Mucosa of descending colon (tissue), 3 donors: ENCODE data around the gene FUT4. TPM values are rescaled to one million over a fixed set of nuclear protein-coding genes. Genes with fewer than 3 reads are reported as not detected.

Experiments
- ATAC-seq: fragments of 200-7000 bp; cut with Tn5 transposase; one replicate; pipeline ENCODE4 v1.9.1; 2020; ENCODE audit warnings: mild to moderate bottlenecking, moderate library complexity
- DNase-seq, 3 donors: peaks; one replicate each; pipeline ENCODE4 v3.0.0-alpha.2; 2020
- H3K36me3 ChIP-seq: fragments of 200-600 bp; one replicate; pipeline ENCODE4 v1.8.0; 2021; ENCODE audit warnings: low read depth, mild to moderate bottlenecking
- H3K4me1 ChIP-seq: fragments of 200-600 bp; one replicate; pipeline ENCODE4 v1.8.0; 2021; ENCODE audit warnings: low read depth, mild to moderate bottlenecking
- H3K4me3 ChIP-seq: fragments of 200-600 bp; one replicate; pipeline ENCODE4 v1.8.0; 2021; ENCODE audit warnings: mild to moderate bottlenecking
- H3K9me3 ChIP-seq: fragments of 200-600 bp; one replicate; pipeline ENCODE4 v1.8.0; 2021; ENCODE audit warnings: mild to moderate bottlenecking
- intact Hi-C, 2 donors: fragments of 100-400 bp; cut with DNase I in 1 of 2; cut with micrococcal nuclease in 1 of 2; formaldehyde crosslinking; loops; one replicate each; pipeline versions ENCODE4 v1.11.0 to v1.11.1; 2022; cut with DNase I, micrococcal nuclease
- long read RNA-seq, 2 donors: library from polyadenylated mRNA; unstranded; transcript quantifications; one replicate each; pipeline ENCODE4 v2.0.0, GENCODE V29; 2019 to 2021
- total RNA-seq, 3 donors: library from RNA; stranded (reverse); fragmentation: NEBNext Ultra II Directional in 2 of 3; extraction: Animal tissue kit (Norgen Biotek cat#: 25700) in 2 of 3; gene quantifications; one replicate each; pipeline versions ENCODE4 v1.2.1 to v1.2.4, GENCODE V29; 2021 to 2023
- TF ChIP-seq, protein P1 (sequence below): fragments of 200-600 bp; IDR thresholded peaks from one replicate; pipeline ENCODE4 v1.8.0; 2022; ENCODE audit warnings: antibody characterized with exemption, mild to moderate bottlenecking
- donor health status: DM: no; HTN: no; CAD: no; lungs with moderate emphysema.
- donor health status: DM: no; HTN: no; CAD: no.
- donor health status: DM: no; HTN: yes; CAD: no.

Gene FUT4, protein sequence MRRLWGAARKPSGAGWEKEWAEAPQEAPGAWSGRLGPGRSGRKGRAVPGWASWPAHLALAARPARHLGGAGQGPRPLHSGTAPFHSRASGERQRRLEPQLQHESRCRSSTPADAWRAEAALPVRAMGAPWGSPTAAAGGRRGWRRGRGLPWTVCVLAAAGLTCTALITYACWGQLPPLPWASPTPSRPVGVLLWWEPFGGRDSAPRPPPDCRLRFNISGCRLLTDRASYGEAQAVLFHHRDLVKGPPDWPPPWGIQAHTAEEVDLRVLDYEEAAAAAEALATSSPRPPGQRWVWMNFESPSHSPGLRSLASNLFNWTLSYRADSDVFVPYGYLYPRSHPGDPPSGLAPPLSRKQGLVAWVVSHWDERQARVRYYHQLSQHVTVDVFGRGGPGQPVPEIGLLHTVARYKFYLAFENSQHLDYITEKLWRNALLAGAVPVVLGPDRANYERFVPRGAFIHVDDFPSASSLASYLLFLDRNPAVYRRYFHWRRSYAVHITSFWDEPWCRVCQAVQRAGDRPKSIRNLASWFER
- total RNA-seq, result 10 to 100 TPM; 13.9 to 23.5 (median 21.9) TPM
- long read RNA-seq, donor 1, full-length matches to known transcripts, result 10 of 10 reads
- long read RNA-seq, donor 1, partial matches to known transcripts, result 0 of 10 reads
- long read RNA-seq, donor 1, other reads (novel, unspliced or antisense), result 0 of 10 reads
- long read RNA-seq, donor 2, result 0 reads

DNA sequence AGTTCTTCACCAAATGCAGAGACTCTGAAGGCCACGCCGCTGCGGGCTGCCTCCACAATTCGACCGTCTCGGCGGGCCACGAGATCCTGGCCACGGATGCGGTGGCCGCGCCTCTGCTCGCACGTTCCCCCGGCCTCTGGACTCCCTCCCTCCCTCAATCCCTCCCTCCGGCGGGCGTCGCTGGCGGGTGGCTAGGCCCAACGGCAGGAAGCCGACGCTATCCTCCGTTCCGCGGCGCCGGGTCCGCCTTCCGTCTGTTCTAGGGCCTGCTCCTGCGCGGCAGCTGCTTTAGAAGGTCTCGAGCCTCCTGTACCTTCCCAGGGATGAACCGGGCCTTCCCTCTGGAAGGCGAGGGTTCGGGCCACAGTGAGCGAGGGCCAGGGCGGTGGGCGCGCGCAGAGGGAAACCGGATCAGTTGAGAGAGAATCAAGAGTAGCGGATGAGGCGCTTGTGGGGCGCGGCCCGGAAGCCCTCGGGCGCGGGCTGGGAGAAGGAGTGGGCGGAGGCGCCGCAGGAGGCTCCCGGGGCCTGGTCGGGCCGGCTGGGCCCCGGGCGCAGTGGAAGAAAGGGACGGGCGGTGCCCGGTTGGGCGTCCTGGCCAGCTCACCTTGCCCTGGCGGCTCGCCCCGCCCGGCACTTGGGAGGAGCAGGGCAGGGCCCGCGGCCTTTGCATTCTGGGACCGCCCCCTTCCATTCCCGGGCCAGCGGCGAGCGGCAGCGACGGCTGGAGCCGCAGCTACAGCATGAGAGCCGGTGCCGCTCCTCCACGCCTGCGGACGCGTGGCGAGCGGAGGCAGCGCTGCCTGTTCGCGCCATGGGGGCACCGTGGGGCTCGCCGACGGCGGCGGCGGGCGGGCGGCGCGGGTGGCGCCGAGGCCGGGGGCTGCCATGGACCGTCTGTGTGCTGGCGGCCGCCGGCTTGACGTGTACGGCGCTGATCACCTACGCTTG is at the start of gene FUT4:
FUT4 (plus strand) TSS at position 227 of the 951 bp plus-strand sequence; CDS start at position 440, 213 bp downstream.
- Histone ChIP-seq H3K4me3 (peak within 1 kb of the TSS; percentile 69), H3K4me1 (peaks cover 42% of the 10 kb centered on the region), H3K9me3 (no peaks in the 10 kb centered on the region), H3K36me3 (no peaks in the 10 kb centered on the region)
- peak; percentile 88 for ATAC-seq
- intact Hi-C loops, result no loop called here
- TF ChIP-seq, protein P1, sequence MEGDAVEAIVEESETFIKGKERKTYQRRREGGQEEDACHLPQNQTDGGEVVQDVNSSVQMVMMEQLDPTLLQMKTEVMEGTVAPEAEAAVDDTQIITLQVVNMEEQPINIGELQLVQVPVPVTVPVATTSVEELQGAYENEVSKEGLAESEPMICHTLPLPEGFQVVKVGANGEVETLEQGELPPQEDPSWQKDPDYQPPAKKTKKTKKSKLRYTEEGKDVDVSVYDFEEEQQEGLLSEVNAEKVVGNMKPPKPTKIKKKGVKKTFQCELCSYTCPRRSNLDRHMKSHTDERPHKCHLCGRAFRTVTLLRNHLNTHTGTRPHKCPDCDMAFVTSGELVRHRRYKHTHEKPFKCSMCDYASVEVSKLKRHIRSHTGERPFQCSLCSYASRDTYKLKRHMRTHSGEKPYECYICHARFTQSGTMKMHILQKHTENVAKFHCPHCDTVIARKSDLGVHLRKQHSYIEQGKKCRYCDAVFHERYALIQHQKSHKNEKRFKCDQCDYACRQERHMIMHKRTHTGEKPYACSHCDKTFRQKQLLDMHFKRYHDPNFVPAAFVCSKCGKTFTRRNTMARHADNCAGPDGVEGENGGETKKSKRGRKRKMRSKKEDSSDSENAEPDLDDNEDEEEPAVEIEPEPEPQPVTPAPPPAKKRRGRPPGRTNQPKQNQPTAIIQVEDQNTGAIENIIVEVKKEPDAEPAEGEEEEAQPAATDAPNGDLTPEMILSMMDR, result no peak
- DNase-seq, result peak; percentile 93 to 96 (median 95)

DNA sequence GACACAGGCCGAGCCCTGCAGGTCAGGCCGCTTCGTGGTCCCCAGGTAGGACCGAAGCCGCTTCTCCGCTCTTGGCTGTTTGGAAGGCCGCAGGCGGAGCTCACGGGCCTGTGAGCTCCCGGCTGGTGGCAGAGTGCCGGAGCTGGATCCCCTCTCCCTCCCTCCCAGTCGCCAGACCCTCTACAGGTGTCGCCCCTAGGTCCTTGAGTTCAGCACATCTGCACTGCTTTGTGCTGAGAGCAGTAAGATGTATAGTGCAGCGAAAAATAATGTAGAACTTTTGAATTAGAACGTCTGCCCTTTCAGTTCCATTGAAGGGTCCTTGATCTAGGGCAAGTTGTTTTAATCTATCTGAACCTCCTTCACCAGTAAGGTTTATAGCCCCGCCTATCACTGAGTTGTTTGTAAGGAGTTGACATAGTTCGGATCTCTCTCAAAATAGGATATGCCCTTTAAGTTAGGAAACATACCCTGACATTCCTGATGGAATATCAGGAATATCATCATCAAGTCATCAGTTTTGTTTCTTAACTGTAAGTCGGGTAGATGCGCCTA is 49.5 kb upstream of the FUT4 start:
- Histone ChIP-seq H3K36me3 (peaks cover 6% of the 10 kb centered on the region), H3K4me3 (peak overlapping the region; percentile 37), H3K9me3 (no peaks in the 10 kb centered on the region), H3K4me1 (peaks cover 13% of the 10 kb centered on the region)
- ATAC-seq (peak; percentile 71), DNase-seq (no peak)
- TF ChIP-seq, protein P1, result no peak
- intact Hi-C loops, result no loop called here

DNA sequence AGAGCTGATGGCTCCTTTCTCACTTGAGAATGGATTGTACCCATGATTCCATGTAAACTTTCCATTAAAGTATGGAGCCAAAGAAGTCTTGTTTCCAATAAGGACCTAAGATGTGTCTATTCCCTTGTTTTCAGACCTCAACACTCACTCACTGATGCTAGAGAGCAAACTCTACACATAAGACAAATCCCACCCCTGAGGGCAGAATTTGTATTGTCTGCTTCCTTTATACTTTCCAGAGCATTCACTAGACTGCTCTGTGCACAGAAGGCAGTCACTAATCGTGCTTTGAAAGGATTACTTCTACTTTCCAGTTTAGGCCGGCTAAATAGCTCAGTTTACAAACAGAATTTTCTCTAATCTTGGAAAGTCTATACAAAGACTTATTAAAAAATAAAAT is 43.5 kb upstream of the FUT4 start:
- H3K4me1 ChIP-seq, result no peaks in the 10 kb centered on the region
- H3K9me3 ChIP-seq, result no peaks in the 10 kb centered on the region
- H3K36me3 ChIP-seq, result peaks cover 6% of the 10 kb centered on the region
- intact Hi-C loops, result loop anchor here in 1 of 2 donors (10.0 kb wide), 1 partner anchor 605 kb away; no protein-coding TSS in a partner anchor
- no peak for DNase-seq
- no peak for ATAC-seq
- TF ChIP-seq, protein P1, result no peak
- no peak overlapping the region for H3K4me3 ChIP-seq

DNA sequence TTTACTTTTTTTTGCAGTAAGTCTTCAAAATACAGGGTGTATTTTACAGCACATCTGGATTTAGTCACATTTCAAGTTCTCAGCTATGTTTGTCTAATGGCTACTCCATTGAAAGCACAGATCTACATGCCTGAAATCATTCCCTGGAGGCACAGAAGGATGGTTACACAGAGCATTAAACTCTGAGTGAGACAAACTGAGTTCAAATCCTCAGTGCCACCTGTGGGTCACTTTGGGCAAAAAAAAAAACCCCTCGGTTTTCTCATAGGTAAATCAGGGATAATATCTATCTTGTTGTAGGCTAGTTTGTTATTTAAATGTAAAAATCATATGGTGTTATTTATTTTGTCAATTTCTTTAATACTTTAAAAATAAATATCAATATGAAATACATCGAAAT is 42.2 kb upstream of the FUT4 start:
- Histone ChIP-seq H3K36me3 (peaks cover 6% of the 10 kb centered on the region), H3K4me3 (no peak overlapping the region), H3K9me3 (no peaks in the 10 kb centered on the region), H3K4me1 (no peaks in the 10 kb centered on the region)
- intact Hi-C loops, result loop anchor here in 1 of 2 donors (10.0 kb wide), 1 partner anchor 607 kb away; no protein-coding TSS in a partner anchor
- DNase-seq (no peak), ATAC-seq (no peak)
- TF ChIP-seq, protein P1, result no peak
